GM10266 (cell line): ENCODE results near the gene CACNG8.

Source experiments
- DNase-seq: peaks from one replicate; pipeline ENCODE4 v3.0.0; 2012; ENCODE audit errors: extremely low spot score
- CTCF ChIP-seq: IDR thresholded peaks from 2 replicates; pipeline ENCODE4 v1.5.1; 2012; ENCODE audit warnings: mild to moderate bottlenecking, low read depth; ENCODE audit not compliant: control insufficient read depth, insufficient read depth; ENCODE audit errors: missing control alignments

CACNG8 gene

GRCh38 chr19:53951947-53952346 lies 10.8 kb upstream of the CACNG8 start:
- no peak for DNase-seq
- TF ChIP-seq CTCF = no peak

GRCh38 chr19:53953383-53953782 lies 9.4 kb upstream of the CACNG8 start:
- TF ChIP-seq CTCF = no peak

GRCh38 chr19:53957448-53958167 lies 5.1 kb upstream of the CACNG8 start:
- no peak for TF ChIP-seq CTCF
- no peak for DNase-seq

More at GRCh38 chr19:53953383-53953782, 9.4 kb upstream of the CACNG8 start:
- DNase-seq = no peak

GRCh38 chr19:53958168-53958571 lies 4.6 kb upstream of the CACNG8 start:
- no peak for DNase-seq
- no peak for TF ChIP-seq CTCF

- TF ChIP-seq CTCF = no peak
Measured at GRCh38 chr19:53958823-53959757, 3.6 kb upstream of the CACNG8 start.

GRCh38 chr19:53960187-53960586 lies 2.5 kb upstream of the CACNG8 start:
- DNase-seq = no peak
- no peak for TF ChIP-seq CTCF

More at GRCh38 chr19:53958823-53959757, 3.6 kb upstream of the CACNG8 start:
- DNase-seq = no peak

- no peak for DNase-seq
- TF ChIP-seq CTCF = no peak
Measured at GRCh38 chr19:53960886-53961285, 1.9 kb upstream of the CACNG8 start.
